OCI-LY7 (cell line): ENCODE results near the gene CROT.

Experiments used
- CTCF ChIP-seq: fragments of 200-600 bp; sonication (generic); conservative IDR thresholded peaks from 2 replicates; pipeline ENCODE4 v1.5.1; 2014; ENCODE audit warnings: mild to moderate bottlenecking, antibody characterized with exemption, low read length, moderate library complexity, mixed read lengths
- EZH2phosphoT487 ChIP-seq: fragments of 200-600 bp; sonication (generic); IDR thresholded peaks from 2 replicates; pipeline ENCODE4 v1.6.1; 2018; ENCODE audit warnings: low read depth, borderline replicate concordance, mild to moderate bottlenecking, mixed run types, antibody characterized with exemption, low read length, moderate library complexity, mixed read lengths

- no peak for TF ChIP-seq EZH2phosphoT487
- no peak for TF ChIP-seq CTCF
Observed at GRCh38 chr7:87432536-87432935, 87.1 kb downstream of the CROT start.
